H9 (cell line): ENCODE data around the gene TCF25. TPM values are rescaled to one million over a fixed set of nuclear protein-coding genes. Genes with fewer than 3 reads are reported as not detected.

Experiments used
- DNase-seq: peaks from one replicate; pipeline ENCODE4 v3.0.0-alpha.2; 2017
- H2AFZ ChIP-seq: one replicate; pipeline ENCODE4 v1.6.1; 2013; ENCODE audit warnings: mild to moderate bottlenecking, low read length, control low read depth, moderate library complexity
- H2AK5ac ChIP-seq: 2 replicates; pipeline ENCODE4 v1.6.1; 2013; ENCODE audit warnings: low read length, control low read depth, mixed read lengths; ENCODE audit not compliant: insufficient read length
- H2BK120ac ChIP-seq: one replicate; pipeline ENCODE4 v1.6.1; 2013; ENCODE audit warnings: low read depth, mild to moderate bottlenecking, low read length, control low read depth, inconsistent platforms; ENCODE audit not compliant: poor library complexity, severe bottlenecking
- H2BK12ac ChIP-seq: 2 replicates; pipeline ENCODE4 v1.6.1; 2013; ENCODE audit warnings: low read length, control low read depth, mixed read lengths, low read depth; ENCODE audit not compliant: insufficient read length
- H2BK15ac ChIP-seq: 2 replicates; pipeline ENCODE4 v1.6.1; 2013; ENCODE audit warnings: low read depth, low read length, control low read depth
- H2BK20ac ChIP-seq: one replicate; pipeline ENCODE4 v1.6.1; 2013; ENCODE audit warnings: low read depth, mild to moderate bottlenecking, low read length, control low read depth, inconsistent platforms; ENCODE audit not compliant: poor library complexity, severe bottlenecking
- H2BK5ac ChIP-seq: 2 replicates; pipeline ENCODE4 v1.6.1; 2013; ENCODE audit warnings: low read length, control low read depth, mixed read lengths; ENCODE audit not compliant: insufficient read length
- H3K14ac ChIP-seq: 2 replicates; pipeline ENCODE4 v1.6.1; 2013; ENCODE audit warnings: low read length, control low read depth; ENCODE audit not compliant: insufficient read depth
- H3K18ac ChIP-seq: 2 replicates; pipeline ENCODE4 v1.6.1; 2013; ENCODE audit warnings: low read depth, mild to moderate bottlenecking, mixed read lengths, low read length, control low read depth; ENCODE audit not compliant: insufficient read length
- H3K23ac ChIP-seq: 2 replicates; pipeline ENCODE4 v1.6.1; 2013; ENCODE audit warnings: low read length, control low read depth, mixed read lengths, low read depth; ENCODE audit not compliant: insufficient read length
- H3K23me2 ChIP-seq: 2 replicates; pipeline ENCODE4 v1.6.1; 2013; ENCODE audit warnings: low read depth, mild to moderate bottlenecking, mixed read lengths, low read length, control low read depth; ENCODE audit not compliant: insufficient read length, poor library complexity, severe bottlenecking
- H3K27ac ChIP-seq: 2 replicates; pipeline ENCODE4 v1.5.1; 2013; ENCODE audit warnings: low read length, control low read depth, mixed read lengths, low read depth; ENCODE audit not compliant: insufficient read length
- H3K27me3 ChIP-seq: 2 replicates; pipeline ENCODE4 v1.6.1; 2013; ENCODE audit warnings: low read length, control low read depth, inconsistent platforms; ENCODE audit not compliant: insufficient read depth
- H3K4ac ChIP-seq: 2 replicates; pipeline ENCODE4 v1.6.1; 2013; ENCODE audit warnings: low read depth, mild to moderate bottlenecking, control low read depth, inconsistent platforms, low read length, moderate library complexity
- H3K4me1 ChIP-seq: 2 replicates; pipeline ENCODE4 v1.6.1; 2013; ENCODE audit warnings: low read length, control low read depth, inconsistent platforms; ENCODE audit not compliant: insufficient read depth
- H3K4me2 ChIP-seq: 2 replicates; pipeline ENCODE4 v1.6.1; 2013; ENCODE audit warnings: low read length, control low read depth, mixed read lengths; ENCODE audit not compliant: insufficient read length, insufficient read depth
- H3K56ac ChIP-seq: 2 replicates; pipeline ENCODE4 v1.6.1; 2013; ENCODE audit warnings: low read depth, mild to moderate bottlenecking, mixed read lengths, low read length, control low read depth; ENCODE audit not compliant: insufficient read length
- H3K79me1 ChIP-seq: 2 replicates; pipeline ENCODE4 v1.6.1; 2013; ENCODE audit warnings: low read depth, mild to moderate bottlenecking, moderate library complexity, low read length, control low read depth, inconsistent platforms; ENCODE audit not compliant: insufficient read depth, poor library complexity, severe bottlenecking
- H3K79me2 ChIP-seq: 2 replicates; pipeline ENCODE4 v1.6.1; 2013; ENCODE audit warnings: low read length, control low read depth, inconsistent platforms; ENCODE audit not compliant: insufficient read depth
- H3K9ac ChIP-seq: 2 replicates; pipeline ENCODE4 v1.6.1; 2013; ENCODE audit warnings: low read length, control low read depth, mixed read lengths; ENCODE audit not compliant: insufficient read length; ENCODE audit errors: extremely low read depth
- H3K9me3 ChIP-seq: one replicate; pipeline ENCODE4 v1.6.1; 2013; ENCODE audit warnings: low read depth, low read length, inconsistent platforms; ENCODE audit not compliant: control insufficient read depth
- H3T11ph ChIP-seq: one replicate; pipeline ENCODE4 v1.6.1; 2013; ENCODE audit warnings: mild to moderate bottlenecking, low read length, control low read depth, inconsistent platforms
- H4K20me1 ChIP-seq: one replicate; pipeline ENCODE4 v1.6.1; 2013; ENCODE audit not compliant: control insufficient read depth, insufficient read length, insufficient read depth
- H4K5ac ChIP-seq: 2 replicates; pipeline ENCODE4 v1.6.1; 2013; ENCODE audit warnings: low read depth, mild to moderate bottlenecking, mixed read lengths, low read length, control low read depth; ENCODE audit not compliant: insufficient read length
- H4K8ac ChIP-seq: replicated peaks from 2 replicates; pipeline ENCODE4 v1.6.1; 2013; ENCODE audit warnings: low read length, control low read depth, mixed read lengths, low read depth; ENCODE audit not compliant: insufficient read length
- H4K91ac ChIP-seq: 2 replicates; pipeline ENCODE4 v1.6.1; 2013; ENCODE audit warnings: low read depth, mild to moderate bottlenecking, moderate library complexity, mixed read lengths, low read length, control low read depth; ENCODE audit not compliant: insufficient read length
- H3K27ac Mint-ChIP-seq, 3 experiments: 2 replicates in 2 of 3; 3 replicates in 1 of 3; pipeline ENCODE4 v1.8.0; 2020 to 2021; ENCODE audit warnings: mixed read lengths in 3 of 3, mild to moderate bottlenecking in 1 of 3, moderate library complexity in 1 of 3
- H3K27me3 Mint-ChIP-seq: 2 replicates; pipeline ENCODE4 v1.8.0; 2021; ENCODE audit warnings: low read depth, mild to moderate bottlenecking, moderate library complexity, mixed read lengths
- H3K36me3 Mint-ChIP-seq, 3 experiments: 2 replicates in 2 of 3; 3 replicates in 1 of 3; pipeline ENCODE4 v1.8.0; 2020 to 2021; ENCODE audit warnings: low read depth in 3 of 3, mixed read lengths in 3 of 3; ENCODE audit not compliant: insufficient read depth in 1 of 3
- H3K4me1 Mint-ChIP-seq, 2 experiments: 2 replicates each; pipeline ENCODE4 v1.8.0; 2020; ENCODE audit warnings: mixed read lengths in 2 of 2
- H3K4me3 Mint-ChIP-seq, 2 experiments: 2 replicates in 1 of 2; 3 replicates in 1 of 2; pipeline ENCODE4 v1.8.0; 2020 to 2021; ENCODE audit warnings: mild to moderate bottlenecking in 2 of 2, mixed read lengths in 2 of 2, moderate library complexity in 1 of 2
- H3K9me3 Mint-ChIP-seq, 2 experiments: 2 replicates in 1 of 2; 3 replicates in 1 of 2; pipeline ENCODE4 v1.8.0; 2020; ENCODE audit warnings: mild to moderate bottlenecking in 2 of 2, mixed read lengths in 2 of 2, moderate library complexity in 1 of 2
- CTCF ChIP-seq: fragments of 200-600 bp; sonication (generic); conservative IDR thresholded peaks from 3 replicates; pipeline ENCODE4 v1.8.0; 2021; ENCODE audit warnings: antibody characterized with exemption, mild to moderate bottlenecking
- WGBS: extraction: QIAGEN DNeasy Blood & Tissue Kit; methylation state at CpG from one replicate; pipeline ENCODE4 v1.1.7; 2013; ENCODE audit warnings: missing lambda C conversion rate, low lambda C conversion rate, mixed read lengths; ENCODE audit not compliant: insufficient read length; ENCODE audit errors: extremely low coverage; 5-methylcytosine and 5-hydroxymethylcytosine counted together
- total RNA-seq: library from RNA; stranded (reverse); gene quantifications from 2 replicates; pipeline ENCODE4 v1.2.1, GENCODE V29; 2021

TCF25 gene
- total RNA-seq, 1 experiment from 2014 or later, result 109 TPM

GRCh38 chr16:89911375-89911774 is 38.0 kb downstream of the TCF25 start:
- Histone ChIP-seq H4K5ac (no peak overlapping the region), H2AFZ (no peak overlapping the region), H3K14ac (no peak overlapping the region), H3K27me3 (no peaks in the 10 kb centered on the region), H2BK12ac (no peak overlapping the region), H3K79me1 (no peaks in the 10 kb centered on the region), H3K4ac (no peak overlapping the region), H3K23me2 (no peaks in the 10 kb centered on the region), H3T11ph (no peak overlapping the region), H3K4me2 (no peak overlapping the region), H3K9ac (no peak overlapping the region), H2AK5ac (no peak overlapping the region), H4K91ac (no peak overlapping the region), H2BK15ac (no peak overlapping the region), H3K18ac (no peak overlapping the region), H3K9me3 (peaks cover 7% of the 10 kb centered on the region), H3K79me2 (no peaks in the 10 kb centered on the region), H3K23ac (no peak overlapping the region), H3K56ac (no peak overlapping the region), H2BK120ac (no peak overlapping the region), H4K8ac (no peak overlapping the region), H4K20me1 (no peaks in the 10 kb centered on the region), H3K27ac (no peak overlapping the region), H2BK20ac (no peak overlapping the region), H2BK5ac (no peak overlapping the region), H3K4me1 (no peaks in the 10 kb centered on the region)
- DNase-seq, result no peak
- no peak for TF ChIP-seq CTCF
- Mint-ChIP-seq H3K4me3 (no peak overlapping the region), H3K9me3 (peaks cover 6 to 13% of the 10 kb centered on the region in 2 experiments; a peak in 3 of 5 replicates), H3K27ac (peak overlapping the region in 2 of 3 experiments; percentile 15 to 49; a peak in 1 of 7 replicates), H3K36me3 (peaks cover 24 to 38% (median 32%) of the 10 kb centered on the region in 3 experiments; a peak in 6 of 7 replicates), H3K4me1 (peaks cover 2 to 5% of the 10 kb centered on the region in 2 experiments; a peak in 2 of 4 replicates), H3K27me3 (no peaks in the 10 kb centered on the region)
- no CpG with 5 or more reads among the region's 14 CpGs for WGBS
